ENCODE results near the gene GCK.

GRCh38 chr7:44100458-44101302, 88.6 kb downstream of the GCK start:
- TF ChIP-seq REST (IDR thresholded peaks at IDR 0.05; ENCODE audit: insufficient read depth in 1 of 2, low read depth in 2 of 2, low read length in 2 of 2): 0 out of 4 replicates have a peak, but pooled peaks of 1 of the 2 experiments have one; percentile 40
- no peak for TF ChIP-seq POLR2AphosphoS5 (IDR thresholded peaks at IDR 0.05; ENCODE audit: low read depth, low read length)
- TF ChIP-seq SIN3A (IDR thresholded peaks at IDR 0.05; ENCODE audit: borderline replicate concordance, insufficient read depth, low read length): no peak
- no peak for TF ChIP-seq TAF1 (IDR thresholded peaks at IDR 0.05; ENCODE audit: borderline replicate concordance, insufficient read depth, low read length)
- TF ChIP-seq FOXP2 (optimal IDR thresholded peaks at IDR 0.05; ENCODE audit: borderline replicate concordance, extremely low read depth, extremely low read length, insufficient read depth): peak; percentile 82
